GM19351 (cell line): ENCODE results near the gene KCNIP3.
"Not testable (repeated sequence)": the region's sequence is repeated elsewhere in the genome, so short reads cannot be mapped to it uniquely, and the experiment has no call there.

Source experiments
- ATAC-seq: cut with Tn5 transposase; IDR thresholded peaks from one replicate; pipeline ENCODE4 v1.9.1; 2021; ENCODE audit warnings: mild to moderate bottlenecking, moderate library complexity; ENCODE audit not compliant: unreplicated experiment

The KCNIP3 gene

DNA sequence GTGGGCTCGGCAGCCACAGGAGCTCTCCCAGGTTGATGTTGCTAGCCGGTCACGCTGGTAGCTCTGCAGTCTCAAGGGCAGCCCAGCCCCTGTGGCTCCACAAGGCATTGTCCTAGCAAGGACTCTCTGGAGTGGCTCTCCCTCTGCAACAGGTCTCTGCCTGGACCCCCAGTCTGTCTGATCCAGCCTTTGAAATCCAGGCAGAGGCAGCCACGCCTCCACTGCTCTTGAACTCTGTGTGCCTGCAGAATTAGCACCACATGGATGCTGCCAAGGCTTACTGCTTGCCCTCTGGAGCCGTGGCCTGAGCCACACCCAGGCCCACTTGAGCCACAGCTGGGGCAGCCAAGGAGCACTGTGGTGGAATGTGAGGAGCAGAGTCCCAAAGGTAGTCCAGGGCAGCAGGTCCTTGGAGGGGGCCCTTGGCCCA is 62.4 kb downstream of the KCNIP3 start:
- no peak for ATAC-seq

DNA sequence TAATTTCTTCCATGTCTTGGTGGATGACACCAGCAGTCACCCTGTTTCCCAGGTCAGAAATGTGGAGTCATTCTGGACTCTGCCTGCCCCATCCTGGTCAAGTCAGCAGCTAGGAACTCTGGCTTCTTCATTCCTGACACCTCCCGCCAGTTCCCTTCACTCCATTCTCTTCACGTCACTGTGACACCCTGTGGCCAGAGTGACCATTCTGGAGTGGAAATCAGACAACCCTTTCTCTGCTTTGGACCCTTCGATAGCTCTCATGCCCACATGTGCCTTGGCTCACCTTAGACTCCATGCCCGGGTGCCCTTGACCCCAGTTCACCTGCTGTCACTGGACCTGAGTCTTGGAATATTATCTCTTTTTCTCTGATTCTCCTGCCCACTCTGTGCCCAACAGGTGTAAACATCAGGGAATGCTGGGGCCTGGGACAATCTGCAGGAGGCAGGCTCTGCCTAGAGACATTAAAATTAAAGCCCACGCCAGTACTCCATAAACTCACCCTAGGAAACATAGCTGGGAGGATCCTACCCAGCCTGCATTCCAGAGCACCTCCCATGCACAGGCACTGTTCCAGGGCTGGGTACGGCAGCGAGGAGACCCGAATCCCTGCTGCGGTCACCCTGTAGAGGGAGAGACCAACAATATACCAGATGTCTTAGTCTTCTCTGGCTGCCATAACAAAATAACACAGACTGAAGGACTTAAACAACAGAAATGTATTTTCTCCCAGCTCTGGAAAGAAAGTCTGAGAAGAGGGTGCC is 64.3 kb downstream of the KCNIP3 start:
- ATAC-seq: no peak

DNA sequence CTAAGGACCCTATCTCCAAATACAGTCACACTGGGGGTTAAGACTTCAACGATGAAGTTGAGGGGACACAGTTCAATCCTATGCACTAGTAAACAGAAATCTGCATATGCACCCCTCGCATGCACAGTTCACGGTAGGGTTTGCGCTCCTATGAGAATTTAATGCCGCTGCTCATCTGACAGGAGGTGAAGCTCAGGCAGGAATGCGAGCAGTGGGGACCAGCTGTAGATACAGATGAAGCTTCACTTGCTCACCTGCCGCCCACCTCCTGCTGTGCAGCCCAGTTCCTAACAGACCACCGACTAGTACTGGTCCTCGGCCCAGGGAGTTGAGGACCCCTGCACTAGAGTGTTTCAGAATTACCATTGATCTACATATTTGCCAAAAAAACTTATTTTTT is 65.3 kb downstream of the KCNIP3 start:
- ATAC-seq: no peak

DNA sequence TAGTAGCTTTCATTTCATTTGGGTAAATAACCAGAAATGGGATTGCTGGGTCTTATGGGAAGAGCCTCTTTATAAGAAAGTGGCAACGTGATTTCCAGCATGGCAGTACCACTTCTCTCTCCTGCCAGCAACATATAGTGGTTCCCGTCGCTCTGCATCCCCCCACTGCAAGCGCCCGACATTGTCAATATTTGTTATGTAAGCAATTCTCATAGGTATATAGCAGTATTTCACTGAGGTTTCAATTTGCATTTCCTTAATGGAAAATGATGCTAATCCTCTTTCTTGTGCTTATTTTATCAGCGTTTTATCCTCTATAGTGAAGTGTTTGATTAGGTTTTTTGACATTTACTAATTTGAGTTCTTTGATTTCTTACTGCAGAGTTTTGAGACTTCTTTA is 69.4 kb downstream of the KCNIP3 start:
- no peak for ATAC-seq

DNA sequence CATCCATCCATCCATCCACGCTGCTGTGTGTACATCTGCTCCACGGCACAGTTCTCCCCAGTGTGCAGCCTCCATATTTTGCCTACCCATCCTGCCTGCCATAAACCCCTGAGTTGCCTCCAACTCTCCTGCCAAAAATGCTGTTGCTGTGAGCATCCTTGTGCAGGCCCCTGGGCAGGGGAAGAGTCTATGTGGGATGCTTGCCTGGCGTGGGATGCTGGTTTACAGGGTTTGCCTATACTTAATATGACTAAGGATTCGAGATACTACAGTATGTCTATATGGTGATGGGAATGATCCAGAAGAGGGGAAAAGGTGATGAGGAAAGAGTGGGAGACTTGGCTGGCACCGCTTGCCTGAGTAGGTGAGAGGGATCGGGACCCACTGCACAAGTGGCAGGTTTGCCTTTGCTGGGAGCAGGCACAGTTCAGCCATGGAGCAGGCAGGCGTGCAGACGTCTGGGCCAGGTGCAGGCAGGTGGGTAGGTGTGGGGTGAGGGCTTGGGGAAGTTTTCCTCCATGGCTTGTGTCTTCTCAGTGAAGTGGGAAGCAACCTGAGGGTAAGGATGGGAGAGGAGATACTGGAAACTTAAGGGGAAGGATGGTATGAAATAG is 75.2 kb downstream of the KCNIP3 start:
- no peak for ATAC-seq

DNA sequence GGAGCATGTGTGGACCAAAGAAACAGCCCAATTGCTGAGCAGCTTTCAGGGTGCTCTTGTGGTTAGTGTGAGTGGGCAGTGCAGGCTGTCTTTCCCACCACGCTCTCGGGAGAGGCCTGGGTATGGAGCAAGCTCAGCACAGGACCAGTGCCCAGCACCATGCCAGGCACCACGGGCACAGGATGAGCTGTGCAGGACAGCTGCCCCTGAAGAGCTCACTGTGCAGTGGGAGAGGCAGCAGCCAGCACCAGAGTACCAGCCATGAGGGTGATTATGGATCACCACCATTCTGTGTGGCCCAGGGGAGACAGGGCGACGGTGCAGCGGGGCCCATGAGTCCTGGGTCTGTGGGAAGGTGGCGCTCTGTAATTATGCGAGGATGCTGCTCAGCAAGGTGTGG is 75.7 kb downstream of the KCNIP3 start:
- ATAC-seq: no peak

DNA sequence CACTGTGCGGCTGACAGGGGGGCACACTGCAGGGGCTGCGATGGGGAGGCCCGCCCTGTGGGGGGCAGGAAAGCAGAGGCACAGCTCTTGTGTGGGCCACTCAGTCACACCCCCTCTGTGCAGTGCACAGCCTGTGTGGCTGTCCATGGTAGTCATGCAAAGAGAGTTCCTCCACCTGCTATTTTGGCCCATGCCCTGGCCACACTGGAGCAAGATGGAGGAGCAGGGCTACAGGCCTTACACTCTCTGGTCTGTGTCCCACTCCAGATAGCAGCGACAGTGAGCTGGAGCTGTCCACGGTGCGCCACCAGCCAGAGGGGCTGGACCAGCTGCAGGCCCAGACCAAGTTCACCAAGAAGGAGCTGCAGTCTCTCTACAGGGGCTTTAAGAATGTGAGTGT is 76.9 kb downstream of the KCNIP3 start:
- ATAC-seq: no peak

DNA sequence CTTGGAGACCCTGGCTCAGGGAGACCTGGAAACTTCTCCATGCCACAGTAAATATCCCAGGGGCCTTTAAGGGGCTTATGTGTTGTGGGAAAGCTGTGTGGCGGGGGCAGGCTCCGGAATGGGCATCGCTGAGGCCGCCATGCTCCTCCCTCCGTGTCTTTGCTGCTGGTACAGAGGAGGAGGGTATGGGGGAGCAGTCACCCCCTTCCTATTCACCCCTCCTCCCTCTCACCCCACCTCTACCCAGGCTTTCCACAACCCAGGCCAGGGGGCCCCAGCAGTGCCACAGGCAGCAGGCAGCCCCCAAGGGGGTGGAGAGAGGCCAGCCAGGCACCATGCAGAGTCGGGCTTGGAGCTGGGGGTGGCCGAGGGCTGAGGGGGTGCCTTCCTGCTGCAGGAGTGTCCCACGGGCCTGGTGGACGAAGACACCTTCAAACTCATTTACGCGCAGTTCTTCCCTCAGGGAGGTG is 77.3 kb downstream of the KCNIP3 start:
- no peak for ATAC-seq

DNA sequence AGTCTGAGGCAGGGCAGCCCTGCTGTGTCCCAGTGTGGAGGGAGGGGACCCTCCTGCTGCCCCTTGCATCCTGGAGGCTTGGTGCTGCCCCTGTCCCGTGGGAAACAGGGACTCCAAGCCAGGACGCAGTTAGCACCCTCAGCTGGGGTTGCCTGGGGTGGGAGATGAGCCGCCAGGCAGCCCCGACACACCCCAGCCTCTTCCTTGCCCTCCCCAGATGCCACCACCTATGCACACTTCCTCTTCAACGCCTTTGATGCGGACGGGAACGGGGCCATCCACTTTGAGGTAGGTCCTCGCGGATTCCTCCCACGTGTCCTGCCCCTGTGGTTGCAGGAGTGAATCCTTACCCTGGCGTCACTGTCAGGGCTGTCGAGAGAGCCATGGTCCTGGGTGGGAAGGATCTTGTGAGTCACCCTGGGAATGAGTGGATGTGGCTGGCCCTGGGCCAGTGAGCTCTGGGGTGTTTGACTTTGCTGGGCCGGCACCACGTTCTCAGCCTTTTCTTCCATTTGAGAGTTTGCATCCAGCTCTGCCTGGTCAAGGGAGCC is 77.8 kb downstream of the KCNIP3 start:
- no peak for ATAC-seq

DNA sequence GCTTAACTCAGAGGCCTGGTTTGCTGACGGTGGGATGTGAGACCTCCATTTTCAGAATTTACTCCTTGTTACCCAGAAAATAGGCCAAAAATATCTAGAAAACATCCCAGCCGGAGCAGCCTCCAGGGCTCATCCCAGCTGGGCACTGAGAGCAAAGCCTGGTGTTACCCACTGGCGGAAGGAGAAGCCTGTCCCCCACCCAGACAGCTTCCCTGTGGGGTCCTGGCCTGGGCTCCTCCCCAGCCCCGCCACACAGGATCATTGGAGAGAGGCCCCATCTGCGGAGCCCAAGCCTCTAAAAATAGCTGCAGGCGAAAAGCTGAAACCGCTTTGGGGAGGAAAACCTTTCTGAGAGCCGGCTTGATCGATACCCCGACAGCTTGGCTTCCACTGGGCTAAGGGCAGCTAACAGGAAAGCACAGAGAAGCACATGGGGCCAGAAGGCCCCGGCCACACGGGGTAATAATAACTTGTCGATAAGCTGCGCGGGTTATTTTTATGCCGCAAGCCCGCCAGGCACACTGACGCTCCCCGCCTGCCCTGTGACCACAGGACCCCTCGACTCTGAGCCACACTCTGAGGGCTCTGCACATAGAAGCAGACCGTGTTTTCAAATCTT is 78.5 kb downstream of the KCNIP3 start:
- ATAC-seq: no peak

DNA sequence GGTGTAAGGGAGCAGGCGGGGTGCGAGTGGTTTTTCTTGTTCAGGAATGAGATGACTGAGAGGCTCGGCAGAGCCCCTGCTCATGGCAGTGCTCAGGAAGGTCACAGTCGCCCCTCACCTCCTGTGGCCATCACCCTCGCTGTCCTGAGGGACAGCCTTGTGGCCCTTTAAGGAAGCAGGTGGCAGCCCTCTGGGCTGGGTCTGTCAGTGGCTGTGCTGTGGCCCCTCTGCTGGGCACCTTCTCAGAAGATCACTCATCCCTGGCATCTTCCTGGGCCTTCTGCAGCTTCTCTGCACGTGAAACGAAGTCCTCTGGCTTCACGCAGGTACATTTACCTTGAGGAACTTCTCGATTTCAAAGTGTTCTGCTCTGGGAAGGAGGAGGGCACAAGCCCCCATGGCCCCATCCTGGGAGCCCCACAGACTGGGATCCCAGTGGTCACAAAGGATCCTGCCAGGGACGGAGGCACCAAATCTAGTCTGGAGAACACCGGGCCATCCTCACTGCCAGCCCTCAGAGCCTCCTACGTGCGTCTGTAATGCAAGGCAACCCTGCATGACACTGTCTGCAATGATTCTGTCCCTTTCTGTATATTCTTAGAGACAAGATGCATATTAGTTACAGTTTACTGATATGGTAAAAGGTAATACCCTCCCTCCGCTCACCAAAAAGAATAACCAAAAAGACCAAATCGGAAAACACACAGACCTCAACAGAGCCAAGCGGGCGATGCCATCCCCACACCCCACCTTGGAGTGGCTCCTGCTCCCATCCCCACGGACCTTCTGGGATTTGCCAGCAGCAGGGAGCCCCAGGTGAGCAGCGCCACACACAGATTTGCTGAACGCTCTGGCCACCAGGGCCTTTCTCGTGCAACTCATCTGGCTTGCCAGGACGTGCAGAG is 79.4 kb downstream of the KCNIP3 start:
- ATAC-seq: no peak

DNA sequence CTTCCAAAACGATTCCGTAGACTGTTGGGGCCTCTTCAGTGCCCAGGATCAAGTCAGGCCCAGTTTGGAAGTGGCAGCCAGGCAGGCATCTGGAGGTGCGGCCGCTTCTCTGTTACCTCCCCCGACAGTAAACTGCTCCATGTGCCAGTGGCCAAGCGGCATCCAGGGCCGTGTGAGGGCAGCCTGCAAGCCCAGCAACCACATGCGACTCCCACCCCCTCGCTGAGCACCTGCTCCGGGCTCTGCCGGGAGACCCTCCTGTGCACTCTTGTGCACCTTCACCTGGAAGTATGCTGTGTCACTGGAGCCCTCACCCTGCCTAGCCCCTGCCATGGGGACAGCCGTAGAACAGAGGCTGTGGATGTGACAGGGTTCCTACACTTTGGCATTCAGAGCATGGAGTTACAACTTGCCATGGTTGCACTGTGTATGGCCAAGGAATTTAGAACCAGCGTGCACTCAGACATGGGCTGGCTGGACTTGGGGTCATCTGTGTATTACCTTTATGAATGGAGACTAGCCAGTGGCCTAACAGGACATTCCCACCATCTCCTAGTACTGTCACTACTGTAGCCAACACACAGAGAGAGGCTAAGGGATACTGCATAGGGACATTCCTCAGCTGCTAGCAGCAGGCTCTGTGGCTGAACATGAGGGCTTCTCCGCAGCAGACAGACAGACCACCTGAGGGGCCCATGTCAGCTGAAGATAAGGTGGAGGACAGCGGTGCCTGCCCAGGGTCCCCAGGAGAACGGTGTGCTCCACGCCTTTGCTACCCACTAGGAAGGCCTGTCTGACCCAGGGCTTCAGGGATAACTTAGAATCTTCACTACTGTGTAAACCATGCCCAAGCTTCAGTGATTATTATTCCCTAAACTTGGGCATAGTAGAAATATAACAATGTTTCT is 80.3 kb downstream of the KCNIP3 start:
- no peak for ATAC-seq

DNA sequence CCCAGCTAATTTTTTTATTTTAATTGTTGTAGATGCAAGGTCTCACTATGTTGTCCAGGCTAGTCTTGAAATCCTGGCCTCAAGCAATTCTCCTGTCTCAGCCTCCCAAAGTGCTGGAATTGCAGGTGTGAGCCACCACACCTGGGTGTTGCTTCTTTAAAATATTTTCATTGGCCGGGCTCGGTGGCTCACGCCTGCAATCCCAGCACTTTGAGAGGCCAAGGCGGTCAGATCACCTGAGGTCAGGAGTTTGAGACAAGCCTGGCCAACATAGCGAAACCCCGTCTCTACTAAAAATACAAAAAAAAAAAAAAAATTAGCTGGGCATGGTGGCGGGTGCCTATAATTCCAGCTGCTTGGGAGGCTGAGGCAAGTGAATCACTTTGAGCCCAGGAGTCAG is 81.1 kb downstream of the KCNIP3 start:
- ATAC-seq: not testable (repeated sequence)

DNA sequence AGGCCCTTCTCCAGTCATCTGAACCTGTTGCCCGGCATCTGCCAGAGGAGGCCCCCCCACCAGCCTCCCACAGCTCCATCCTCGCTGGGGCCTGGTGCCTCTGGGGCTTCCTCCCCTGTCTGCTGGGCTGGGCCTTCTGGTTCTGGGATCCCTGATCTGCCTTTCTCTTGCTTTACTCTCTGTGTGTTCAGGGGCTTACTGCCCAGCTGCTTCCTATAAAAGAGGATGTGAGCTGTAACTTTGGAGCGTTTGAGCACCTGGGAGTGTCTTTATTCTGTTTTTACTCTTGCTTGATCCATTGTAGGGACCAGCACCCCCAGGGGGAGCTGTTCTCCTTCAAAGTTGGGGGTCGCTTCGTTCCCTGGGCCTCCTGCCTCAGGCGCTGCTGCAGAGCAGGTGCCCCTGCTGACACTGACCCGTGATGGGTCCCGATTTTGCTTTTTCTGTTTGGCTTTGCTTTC is 82.3 kb downstream of the KCNIP3 start:
- ATAC-seq: no peak

DNA sequence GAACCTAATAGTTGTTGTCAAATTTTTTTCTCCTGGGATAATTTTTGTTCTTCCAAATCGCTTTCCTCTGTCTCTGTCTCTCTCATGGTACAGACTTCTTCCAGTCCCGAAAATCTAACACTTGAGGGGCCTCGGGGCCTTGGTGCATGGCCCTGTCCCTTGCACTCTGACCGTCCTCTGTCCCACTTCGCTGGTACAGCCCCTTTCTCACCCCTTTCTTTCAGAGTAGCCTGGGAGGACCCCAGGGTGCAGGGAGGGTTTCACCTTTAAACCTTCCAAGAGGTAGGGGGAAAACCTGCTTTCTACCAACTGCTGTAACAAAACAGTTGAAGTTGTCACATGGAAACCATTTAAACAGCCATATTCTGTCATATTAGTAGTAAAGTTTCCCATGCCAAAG is 83.1 kb downstream of the KCNIP3 start:
- ATAC-seq: no peak

DNA sequence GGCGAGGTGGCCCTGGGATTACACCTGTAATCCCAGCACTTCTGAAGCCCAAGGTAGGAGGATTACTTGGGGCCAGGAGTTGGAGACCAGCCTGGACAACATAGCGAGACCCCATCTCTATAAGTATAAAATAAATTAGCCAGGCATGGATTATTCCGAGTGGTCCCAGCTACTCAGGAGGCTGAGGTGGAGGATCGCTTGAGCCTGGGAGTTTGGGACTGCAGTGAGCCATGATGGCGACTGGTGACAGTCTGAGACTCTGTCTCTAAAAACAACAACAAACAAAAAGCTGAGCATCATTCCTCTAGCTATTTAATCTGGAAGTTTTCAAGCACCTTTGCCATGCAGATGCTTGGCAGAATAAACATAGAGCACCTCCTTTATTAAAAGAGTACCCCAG is 83.6 kb downstream of the KCNIP3 start:
- no peak for ATAC-seq

DNA sequence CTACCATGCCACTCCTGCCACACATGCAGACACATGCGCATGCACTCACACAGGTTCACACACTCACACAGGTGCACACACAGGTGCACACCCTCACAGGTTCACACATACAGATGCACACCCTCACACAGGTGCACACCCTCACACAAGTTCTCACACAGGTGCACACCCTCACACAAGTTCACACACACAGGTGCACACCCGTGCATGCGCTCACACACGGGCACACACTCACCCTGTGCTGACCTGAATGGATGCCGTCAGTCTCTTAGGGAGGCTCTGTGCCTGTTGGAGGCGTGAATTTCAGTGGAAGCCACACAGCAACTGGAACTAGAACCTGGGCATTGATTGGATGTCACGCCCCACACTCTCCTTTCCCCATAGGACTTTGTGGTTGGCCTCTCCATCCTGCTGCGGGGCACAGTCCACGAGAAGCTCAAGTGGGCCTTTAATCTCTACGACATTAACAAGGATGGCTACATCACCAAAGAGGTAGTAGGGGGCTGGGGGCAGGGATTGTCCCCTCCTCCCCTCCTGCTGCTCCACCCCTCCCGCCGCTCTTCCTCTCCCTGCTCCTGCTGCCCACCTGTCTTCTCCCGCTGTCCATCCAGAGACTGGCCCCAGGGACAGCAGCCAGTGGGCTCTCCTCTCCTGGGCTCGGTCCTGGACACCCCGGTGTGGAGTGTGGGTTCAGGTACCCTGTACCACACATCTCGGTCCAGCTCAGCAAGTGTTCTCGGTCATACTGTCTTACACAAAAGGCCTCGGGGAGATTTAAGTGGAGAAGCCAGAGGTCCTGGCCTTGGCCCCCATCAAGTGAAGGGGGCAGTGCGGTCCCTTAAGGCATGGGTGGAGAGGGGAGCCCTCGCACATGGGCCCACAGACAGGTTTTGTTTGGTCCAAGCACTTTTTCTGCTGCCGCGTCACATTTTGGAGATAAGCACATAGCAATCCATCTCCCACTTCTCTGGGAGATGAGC is 84.4 kb downstream of the KCNIP3 start:
- ATAC-seq: no peak

DNA sequence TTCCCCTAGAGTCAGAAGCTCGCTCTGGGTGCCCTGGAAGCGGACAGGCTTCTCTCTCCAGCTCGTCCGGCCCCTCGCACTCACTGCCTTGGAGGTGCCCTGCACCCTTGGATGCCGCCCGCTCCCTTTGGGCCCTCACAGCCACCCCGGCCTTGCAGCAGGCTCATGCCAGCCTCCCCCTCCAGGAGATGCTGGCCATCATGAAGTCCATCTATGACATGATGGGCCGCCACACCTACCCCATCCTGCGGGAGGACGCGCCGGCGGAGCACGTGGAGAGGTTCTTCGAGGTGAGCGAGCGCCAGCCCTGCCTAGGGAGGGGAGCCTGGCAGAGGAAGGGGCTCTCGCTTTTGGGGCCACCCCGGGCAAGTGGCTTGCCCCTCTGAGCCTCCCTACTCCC is 85.0 kb downstream of the KCNIP3 start:
- no peak for ATAC-seq
